ENCODE data around the gene CRPPA. TPM values are rescaled to one million over a fixed set of nuclear protein-coding genes. Genes with fewer than 3 reads are reported as not detected.

Gene CRPPA
- total and polyA plus RNA-seq, 5 experiments from 2014 or later, result 0.10 to 1.8 (median 0.94) TPM

DNA sequence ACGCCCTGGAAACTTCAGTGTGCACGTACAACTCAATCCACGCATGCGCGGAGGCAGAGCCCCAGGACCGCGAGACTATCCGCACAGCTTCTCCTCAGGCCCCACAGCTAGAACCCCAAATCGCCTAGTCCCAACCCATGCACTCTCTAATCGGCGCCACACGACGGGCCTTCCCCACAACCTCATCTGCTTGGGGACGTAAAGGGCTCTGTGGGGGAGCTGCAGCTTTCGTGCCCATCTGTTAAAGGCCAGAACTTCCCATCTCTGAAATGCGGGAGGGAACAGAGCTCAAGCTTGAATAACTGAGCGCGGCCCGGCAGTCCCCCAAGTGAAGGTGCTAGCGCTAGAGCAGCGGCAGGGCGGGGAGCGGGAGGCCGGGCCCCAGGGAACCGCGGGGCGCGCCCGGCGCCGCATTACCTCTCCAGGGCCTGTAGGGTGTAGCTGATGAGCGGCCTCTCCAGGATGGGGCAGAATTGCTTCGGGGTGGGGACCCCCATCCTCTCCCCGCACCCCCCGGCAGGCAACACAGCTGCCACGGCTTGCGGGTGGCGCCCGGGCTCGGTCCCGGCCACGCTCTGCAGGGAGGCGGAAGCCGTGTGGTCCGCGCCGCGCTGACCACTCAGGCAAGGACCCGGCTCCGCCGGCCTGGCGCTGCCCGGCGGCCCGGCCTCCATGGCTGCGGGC is 547 bp downstream of the CRPPA start:
- POLR2A ChIA-PET, result interaction anchor here (0.7 to 2.1 kb wide), 10 partner anchors 10 to 876 kb away, joined by 3 to 40 read pairs (median 4); partner anchors contain the start of genes ANKMY2 and BZW2
- DNase-seq (peak; percentile 65 to 93 (median 87)), ATAC-seq (peak; percentile 90 to 92)
- H3K9me3 Mint-ChIP-seq, result no peaks in the 10 kb centered on the region
- no peaks in the 10 kb centered on the region for H3K36me3 Mint-ChIP-seq
- peak overlapping the region; percentile 87 to 98 (median 94) for H3K27ac Mint-ChIP-seq
- peaks cover 9 to 23% (median 17%) of the 10 kb centered on the region in 4 donors for H3K4me1 Mint-ChIP-seq
- peak overlapping the region; percentile 82 to 99 (median 91) for H3K4me3 Mint-ChIP-seq
- peaks cover 0 to 13% (median 0%) of the 10 kb centered on the region in 5 donors for H3K27me3 Mint-ChIP-seq

DNA sequence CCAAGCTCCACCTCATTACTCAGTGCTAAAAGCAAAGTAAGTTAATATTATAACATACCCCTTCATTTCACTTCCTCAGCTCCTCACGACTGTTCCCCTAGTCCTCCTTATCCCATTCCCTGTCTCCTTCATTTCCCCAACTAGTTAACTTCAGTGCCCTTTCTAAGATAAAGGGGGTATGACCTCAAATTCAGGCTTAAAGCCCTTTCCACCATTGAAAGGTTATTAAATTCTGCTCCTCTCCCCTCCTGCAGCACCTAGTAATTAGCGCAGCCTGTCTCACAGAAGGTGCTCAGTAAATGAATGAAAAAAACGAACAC is 1.0 kb downstream of the CRPPA start:
- Mint-ChIP-seq H3K9me3 (no peaks in the 10 kb centered on the region), H3K4me1 (peaks cover 9 to 23% (median 17%) of the 10 kb centered on the region in 4 donors), H3K27me3 (peaks cover 0 to 13% (median 0%) of the 10 kb centered on the region in 5 donors), H3K4me3 (peak overlapping the region; percentile 82 to 99 (median 91)), H3K27ac (peak overlapping the region; percentile 87 to 98 (median 94)), H3K36me3 (no peaks in the 10 kb centered on the region)
- no peak for ATAC-seq
- POLR2A ChIA-PET, result interaction anchor here (0.8 to 2.1 kb wide), 7 partner anchors 9 to 877 kb away, joined by 3 to 40 read pairs (median 5); partner anchors contain the start of genes ANKMY2 and BZW2
- no peak for DNase-seq

DNA sequence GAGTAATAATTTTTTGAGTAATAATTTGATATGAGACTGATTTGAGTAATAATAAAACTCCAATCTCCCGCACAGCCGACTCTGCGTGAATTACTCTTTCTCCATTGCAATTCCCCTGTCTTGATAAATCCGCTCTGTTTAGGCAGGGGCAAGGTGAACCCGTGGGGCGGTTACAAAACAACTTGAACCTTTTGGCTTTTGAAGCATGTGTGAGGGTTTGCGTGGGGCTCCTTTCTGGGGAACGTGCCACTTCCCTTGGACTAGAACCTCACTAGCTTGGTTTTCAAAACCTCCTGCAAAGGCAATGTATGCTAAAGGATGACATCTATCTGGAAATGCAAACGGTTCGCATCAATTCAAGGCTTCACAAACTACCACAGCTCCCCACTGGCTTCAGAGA is 1.5 kb downstream of the CRPPA start:
- H3K9me3 Mint-ChIP-seq, result no peaks in the 10 kb centered on the region
- peaks cover 9 to 23% (median 17%) of the 10 kb centered on the region in 4 donors for H3K4me1 Mint-ChIP-seq
- peaks cover 0 to 13% (median 0%) of the 10 kb centered on the region in 5 donors for H3K27me3 Mint-ChIP-seq
- POLR2A ChIA-PET, result interaction anchor here (1.2 to 2.1 kb wide), 4 partner anchors 12 to 877 kb away, joined by 4 to 40 read pairs (median 9); partner anchors contain the start of genes ANKMY2 and BZW2
- H3K36me3 Mint-ChIP-seq, result no peaks in the 10 kb centered on the region
- DNase-seq, result no peak
- H3K27ac Mint-ChIP-seq, result peak overlapping the region in 8 of 10 donors; percentile 69 to 98 (median 95)
- H3K4me3 Mint-ChIP-seq, result peak overlapping the region; percentile 82 to 99 (median 91)
- no peak for ATAC-seq

DNA sequence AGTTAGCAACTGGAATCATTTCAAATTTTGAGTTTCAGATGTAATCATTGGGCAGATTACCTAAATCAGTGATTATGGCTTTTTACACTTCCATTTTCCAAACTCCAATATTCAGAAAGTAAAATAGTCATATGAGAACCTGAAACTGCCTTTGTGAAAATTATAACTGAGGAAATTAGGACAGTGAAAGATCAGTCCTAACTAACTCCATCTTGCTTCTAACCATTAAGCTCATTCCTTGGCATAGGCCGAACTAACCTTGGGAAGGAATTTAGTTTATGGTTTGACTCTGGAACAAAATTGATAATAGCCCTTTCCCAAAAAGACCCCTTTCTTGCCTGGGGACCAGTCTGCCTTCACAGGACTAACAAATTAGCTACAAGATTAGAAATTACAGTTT is 2.2 kb downstream of the CRPPA start:
- Mint-ChIP-seq H3K4me1 (peaks cover 9 to 23% (median 17%) of the 10 kb centered on the region in 4 donors), H3K27ac (peak overlapping the region in 7 of 10 donors; percentile 2 to 98 (median 87)), H3K27me3 (peaks cover 0 to 13% (median 0%) of the 10 kb centered on the region in 5 donors), H3K9me3 (no peaks in the 10 kb centered on the region), H3K4me3 (peak overlapping the region in 2 of 10 donors; percentile 16 to 45), H3K36me3 (no peaks in the 10 kb centered on the region)
- no peak for DNase-seq
- no peak for ATAC-seq
- POLR2A ChIA-PET, result interaction anchor here (0.7 kb wide), 1 partner anchor 18 kb away, joined by 4 read pairs; no protein-coding TSS in a partner anchor

DNA sequence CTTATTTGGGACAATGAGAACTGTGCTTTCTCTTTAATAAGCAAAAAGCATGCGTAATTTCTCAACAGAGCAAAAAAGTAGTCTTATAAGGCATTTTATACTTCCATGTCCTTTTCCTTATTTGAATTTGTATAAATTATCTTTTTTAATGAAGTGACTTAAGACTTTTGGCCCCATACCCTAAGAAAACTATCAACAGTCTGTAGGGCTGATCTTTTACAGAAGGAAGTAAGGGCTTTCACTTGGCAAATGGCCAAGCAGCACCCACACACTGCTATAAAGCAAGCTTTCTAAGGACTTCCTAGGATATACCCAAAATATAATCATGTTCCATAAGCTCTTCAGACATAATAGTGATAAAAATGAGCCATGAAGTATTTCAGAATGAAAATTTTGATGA is 3.4 kb downstream of the CRPPA start:
- peaks cover 9 to 23% (median 17%) of the 10 kb centered on the region in 4 donors for H3K4me1 Mint-ChIP-seq
- H3K9me3 Mint-ChIP-seq, result no peaks in the 10 kb centered on the region
- H3K27ac Mint-ChIP-seq, result no peak overlapping the region
- no peak overlapping the region for H3K4me3 Mint-ChIP-seq
- POLR2A ChIA-PET, result no interaction called here
- H3K36me3 Mint-ChIP-seq, result no peaks in the 10 kb centered on the region
- no peak for DNase-seq
- no peak for ATAC-seq
- H3K27me3 Mint-ChIP-seq, result peaks cover 0 to 16% (median 0%) of the 10 kb centered on the region in 5 donors

DNA sequence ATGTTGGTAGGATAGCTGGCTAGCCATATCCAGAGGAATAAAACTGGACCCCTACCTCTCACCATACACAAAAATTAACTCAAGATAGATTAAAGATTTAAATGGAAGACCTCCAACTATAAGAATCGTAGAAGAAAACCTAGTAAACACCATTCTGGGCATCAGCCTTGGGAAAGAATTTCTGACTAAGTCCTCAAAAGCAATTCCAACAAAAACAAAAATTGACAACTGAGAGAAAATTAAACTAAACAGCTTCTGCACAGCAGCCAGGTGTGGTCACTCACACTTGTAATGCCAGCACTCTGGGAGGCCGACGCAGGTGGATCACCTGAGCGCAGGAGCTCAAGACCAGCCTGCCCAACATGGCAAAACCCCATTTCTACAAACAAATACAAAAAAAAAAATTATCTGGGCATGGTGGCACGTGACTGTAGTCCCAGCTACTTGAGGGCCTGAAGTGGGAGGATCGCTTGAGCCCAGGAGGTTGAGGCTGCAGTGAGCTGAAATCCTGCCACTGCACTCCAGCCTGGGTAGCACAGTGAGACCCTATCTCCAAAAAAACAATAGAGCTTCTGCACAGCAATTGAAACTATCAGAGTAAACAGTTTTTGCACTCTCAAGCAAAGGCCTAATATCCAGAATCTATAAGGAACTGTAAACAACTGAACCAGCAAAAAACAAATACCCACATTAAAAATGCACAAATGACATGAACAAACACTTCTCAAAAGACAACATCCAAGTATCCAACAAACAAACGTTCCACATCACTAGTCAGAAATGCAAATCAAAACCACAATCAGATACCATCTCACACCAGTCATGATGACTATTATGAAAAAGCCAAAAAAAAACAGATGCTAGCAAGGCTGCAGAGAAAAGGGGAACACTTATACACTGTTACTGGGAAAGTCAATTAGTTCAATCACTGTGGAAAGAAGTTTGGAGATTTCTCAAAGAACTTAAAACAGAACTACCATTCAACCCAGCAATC is 4.8 kb downstream of the CRPPA start:
- POLR2A ChIA-PET, result no interaction called here
- no peak overlapping the region for H3K4me3 Mint-ChIP-seq
- no peak for ATAC-seq
- DNase-seq, result no peak
- H3K36me3 Mint-ChIP-seq, result no peaks in the 10 kb centered on the region
- peaks cover 7 to 21% (median 13%) of the 10 kb centered on the region in 4 donors for H3K4me1 Mint-ChIP-seq
- H3K27me3 Mint-ChIP-seq, result peaks cover 0 to 14% (median 0%) of the 10 kb centered on the region in 5 donors
- H3K9me3 Mint-ChIP-seq, result no peaks in the 10 kb centered on the region
- H3K27ac Mint-ChIP-seq, result no peak overlapping the region

DNA sequence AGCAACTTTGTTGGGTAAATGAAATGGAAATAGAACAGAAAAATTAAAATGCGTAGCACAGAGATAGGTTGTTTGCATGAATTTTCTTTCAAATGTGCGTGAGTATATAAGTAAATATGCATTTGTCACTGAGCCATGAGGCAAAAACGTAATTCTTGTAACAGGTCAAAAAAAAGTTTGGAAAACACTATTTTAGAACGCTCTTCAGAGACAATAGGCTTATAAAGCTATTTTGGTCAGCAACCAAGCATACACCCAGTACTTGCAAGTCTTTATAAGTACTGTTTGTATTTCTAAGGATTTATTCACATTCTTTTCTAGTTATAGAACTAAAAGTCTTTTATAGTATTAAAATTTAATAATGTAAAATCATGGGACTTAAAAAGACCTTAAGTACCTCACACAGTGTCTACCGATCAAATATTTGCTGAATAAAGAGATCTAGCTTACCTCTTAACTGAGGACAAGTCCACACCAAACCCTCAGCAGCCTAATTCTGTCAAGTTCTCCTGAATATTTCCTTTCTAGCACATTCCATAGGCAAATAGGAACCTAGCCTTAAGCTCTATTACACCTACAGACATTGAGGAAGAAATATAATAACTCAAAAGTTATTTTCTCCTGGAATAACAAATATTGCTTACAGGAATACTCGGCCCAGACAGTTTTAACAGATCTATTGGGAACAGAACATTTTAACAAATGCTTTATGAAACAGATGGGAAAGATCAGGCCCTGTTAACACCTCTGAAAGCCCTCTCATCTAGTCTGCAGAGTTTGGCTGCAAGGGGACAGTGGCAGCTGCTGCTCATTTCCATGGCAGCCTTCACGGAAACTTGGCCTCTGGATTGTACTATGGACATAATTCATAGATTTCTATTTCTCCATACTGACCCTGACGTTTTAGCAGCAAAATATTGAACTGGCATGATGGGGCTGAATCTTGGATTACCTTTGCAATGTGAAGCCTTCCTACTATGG is 8.8 kb downstream of the CRPPA start:
- Mint-ChIP-seq H3K27me3 (peaks cover 0 to 11% (median 0%) of the 10 kb centered on the region in 5 donors), H3K36me3 (no peaks in the 10 kb centered on the region), H3K4me3 (no peak overlapping the region), H3K27ac (no peak overlapping the region), H3K9me3 (no peaks in the 10 kb centered on the region), H3K4me1 (peaks cover 0 to 5% (median 1%) of the 10 kb centered on the region in 4 donors)
- POLR2A ChIA-PET, result no interaction called here
- DNase-seq, result no peak
- ATAC-seq, result no peak

DNA sequence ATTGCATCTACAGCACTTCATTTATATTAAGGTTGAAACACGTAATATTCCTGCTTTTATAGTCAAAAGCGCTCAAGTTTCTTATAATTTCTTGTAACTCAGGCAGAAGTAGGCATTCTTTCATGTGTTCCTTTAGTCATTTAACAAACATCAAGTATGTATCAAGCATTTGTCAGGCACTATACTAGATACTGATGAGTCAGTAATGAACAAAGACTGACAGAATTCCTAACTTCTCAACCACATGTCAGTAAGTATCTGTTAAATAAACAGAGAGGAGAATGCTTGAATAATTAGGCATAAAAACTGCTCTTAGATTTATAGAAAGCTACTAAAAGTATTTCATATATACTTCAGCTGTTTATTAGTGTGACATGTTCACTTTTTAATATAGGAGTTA is 9.9 kb downstream of the CRPPA start:
- Mint-ChIP-seq H3K36me3 (no peaks in the 10 kb centered on the region), H3K4me3 (no peak overlapping the region), H3K27ac (no peak overlapping the region), H3K27me3 (peaks cover 0 to 10% (median 0%) of the 10 kb centered on the region in 5 donors), H3K9me3 (no peaks in the 10 kb centered on the region), H3K4me1 (peaks cover 0 to 5% (median 0%) of the 10 kb centered on the region in 4 donors)
- POLR2A ChIA-PET, result interaction anchor here (1.4 kb wide), 1 partner anchor 9 kb away, joined by 4 read pairs; no protein-coding TSS in a partner anchor
- DNase-seq, result no peak
- no peak for ATAC-seq

DNA sequence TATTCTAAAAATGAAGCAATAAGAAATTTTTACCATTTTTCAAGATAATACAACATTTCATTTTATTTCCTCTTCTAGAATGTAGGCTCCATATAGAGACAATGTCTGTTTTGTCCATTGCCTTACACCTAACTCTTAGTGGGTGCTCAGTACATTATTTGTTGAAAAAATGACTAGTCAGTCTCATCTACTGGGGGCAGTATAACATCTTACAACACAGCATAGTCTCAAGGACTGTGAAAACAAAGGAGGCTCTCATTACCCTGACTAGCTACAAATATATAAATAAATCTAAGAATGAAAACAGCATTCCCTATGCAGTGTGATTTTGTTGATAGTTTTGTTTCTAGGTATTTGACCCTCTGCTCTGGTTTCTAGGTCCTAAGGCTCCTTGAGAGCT is 11.6 kb downstream of the CRPPA start:
- no peak overlapping the region for H3K4me3 Mint-ChIP-seq
- peaks cover 0 to 10% (median 0%) of the 10 kb centered on the region in 5 donors for H3K27me3 Mint-ChIP-seq
- POLR2A ChIA-PET, result no interaction called here
- no peaks in the 10 kb centered on the region for H3K36me3 Mint-ChIP-seq
- peaks cover 0 to 5% (median 0%) of the 10 kb centered on the region in 4 donors for H3K4me1 Mint-ChIP-seq
- ATAC-seq (no peak), DNase-seq (no peak)
- no peaks in the 10 kb centered on the region for H3K9me3 Mint-ChIP-seq
- no peak overlapping the region for H3K27ac Mint-ChIP-seq

DNA sequence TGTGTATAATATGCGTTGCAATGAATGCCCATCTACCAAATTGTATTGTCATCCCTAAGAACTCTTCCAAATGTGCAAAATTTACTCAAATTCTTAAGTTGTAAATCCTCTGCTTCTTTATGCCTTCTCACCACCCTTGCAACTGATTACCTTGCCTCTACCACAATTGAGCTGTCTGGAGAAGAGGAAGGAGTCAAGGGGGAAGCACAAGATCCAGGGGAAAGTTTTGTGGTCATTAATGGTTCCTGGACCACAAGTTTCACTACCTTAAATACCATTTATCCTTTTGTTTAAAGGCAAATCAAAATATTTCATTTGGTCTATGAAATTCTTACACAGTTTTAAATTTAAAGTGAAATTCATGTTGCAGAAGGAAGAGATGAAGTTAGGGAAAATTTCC is 16.7 kb downstream of the CRPPA start:
- ATAC-seq (no peak), DNase-seq (no peak)
- peaks cover 7 to 25% (median 20%) of the 10 kb centered on the region in 9 donors for H3K9me3 Mint-ChIP-seq
- H3K27me3 Mint-ChIP-seq, result peaks cover 0 to 3% (median 0%) of the 10 kb centered on the region in 5 donors
- peaks cover 9 to 19% (median 16%) of the 10 kb centered on the region in 3 donors for H3K36me3 Mint-ChIP-seq
- no peak overlapping the region for H3K4me3 Mint-ChIP-seq
- H3K27ac Mint-ChIP-seq, result no peak overlapping the region
- H3K4me1 Mint-ChIP-seq, result peaks cover 0 to 1% (median 0%) of the 10 kb centered on the region in 4 donors
- POLR2A ChIA-PET, result no interaction called here

DNA sequence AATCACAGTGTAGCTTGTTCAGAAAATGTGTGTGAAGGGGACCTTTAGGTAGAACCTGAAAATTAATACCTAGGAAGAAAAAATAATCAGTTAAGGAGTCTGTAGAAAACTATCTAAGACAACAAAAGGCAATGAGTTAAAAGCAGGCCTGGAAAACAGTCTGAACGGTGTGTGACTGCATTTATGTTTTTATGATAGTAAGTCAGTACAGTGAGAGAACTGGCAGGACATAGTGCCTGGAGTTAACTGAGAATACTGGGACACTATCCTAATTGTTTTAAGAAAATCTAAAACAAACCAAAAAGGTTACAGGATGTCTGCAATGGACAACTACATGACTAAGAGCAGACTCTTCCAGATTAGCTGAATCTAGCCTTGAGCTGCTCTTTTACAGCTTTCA is 17.9 kb downstream of the CRPPA start:
- Mint-ChIP-seq H3K9me3 (peaks cover 7 to 28% (median 20%) of the 10 kb centered on the region in 9 donors), H3K4me1 (peaks cover 0 to 1% (median 0%) of the 10 kb centered on the region in 4 donors), H3K36me3 (peaks cover 9 to 19% (median 16%) of the 10 kb centered on the region in 3 donors), H3K4me3 (no peak overlapping the region), H3K27me3 (peaks cover 0 to 3% (median 0%) of the 10 kb centered on the region in 5 donors), H3K27ac (no peak overlapping the region)
- DNase-seq (no peak), ATAC-seq (no peak)
- POLR2A ChIA-PET, result no interaction called here
